Prostate gland (tissue), 2 donors: ENCODE results near the gene RANBP1. TPM values are rescaled to one million over a fixed set of nuclear protein-coding genes. Genes with fewer than 3 reads are reported as not detected.

Source experiments
- DNase-seq: peaks from one replicate; pipeline ENCODE4 v3.0.0-alpha.2; 2019; ENCODE audit warnings: low spot score
- H3K27ac ChIP-seq, 2 donors: fragments of 200-600 bp; sonication (generic); 2 replicates each; pipeline ENCODE4 v1.5.1; 2017 to 2019
- H3K27me3 ChIP-seq: fragments of 200-600 bp; sonication (generic); replicated peaks from 2 replicates; pipeline ENCODE4 v1.5.1; 2019; ENCODE audit not compliant: insufficient read depth
- H3K36me3 ChIP-seq, 2 donors: fragments of 200-600 bp; sonication (generic); 1 replicate in 1 of 2; 2 replicates in 1 of 2; pipeline versions ENCODE4 v1.5.1 to v1.8.1; 2017 to 2019
- H3K4me1 ChIP-seq: fragments of 200-600 bp; sonication (generic); replicated peaks from 2 replicates; pipeline ENCODE4 v1.5.1; 2019
- H3K4me3 ChIP-seq, 2 donors: fragments of 200-600 bp; sonication (generic); 2 replicates each; pipeline ENCODE4 v1.5.1; 2017 to 2019
- H3K9me3 ChIP-seq: fragments of 200-600 bp; sonication (generic); 2 replicates; pipeline ENCODE4 v1.5.1; 2017
- POLR2A ChIP-seq: fragments of 450-650 bp; IDR thresholded peaks from one replicate; pipeline ENCODE4 v1.6.1; 2016; ENCODE audit warnings: antibody characterized with exemption, mild to moderate bottlenecking
- POLR2AphosphoS5 ChIP-seq: sonication (generic); formaldehyde crosslinking; IDR thresholded peaks from one replicate; pipeline ENCODE4 v1.6.1; 2017; ENCODE audit warnings: antibody characterized with exemption
- WGBS: methylation state at CpG from one replicate; pipeline ENCODE4 v1.1.5; 2018; 5-methylcytosine and 5-hydroxymethylcytosine counted together
- intact Hi-C: fragments of 100-400 bp; cut with DNase I; formaldehyde crosslinking; loops from one replicate; pipeline ENCODE4 v1.14.2; 2022
- total RNA-seq, 2 donors: library from RNA; depleted of rRNA; stranded (reverse); fragments of >200 nt; gene quantifications; one replicate each; pipeline ENCODE4 v1.1.0, GENCODE V29; 2016
- TF ChIP-seq, protein P1 (sequence below), 4 experiments: fragments of 200-600 bp in 2 of 4; fragments of 450-650 bp in 2 of 4; sonication (generic) in 2 of 4; IDR thresholded peaks; 1 replicate in 3 of 4; 2 replicates in 1 of 4; pipeline ENCODE4 v1.5.1; 2016 to 2019; ENCODE audit warnings: antibody characterized with exemption in 4 of 4, mild to moderate bottlenecking in 2 of 4, moderate library complexity in 2 of 4

The RANBP1 gene
- total RNA-seq, 2 donors from 2014 or later: 108 to 204 TPM

DNA sequence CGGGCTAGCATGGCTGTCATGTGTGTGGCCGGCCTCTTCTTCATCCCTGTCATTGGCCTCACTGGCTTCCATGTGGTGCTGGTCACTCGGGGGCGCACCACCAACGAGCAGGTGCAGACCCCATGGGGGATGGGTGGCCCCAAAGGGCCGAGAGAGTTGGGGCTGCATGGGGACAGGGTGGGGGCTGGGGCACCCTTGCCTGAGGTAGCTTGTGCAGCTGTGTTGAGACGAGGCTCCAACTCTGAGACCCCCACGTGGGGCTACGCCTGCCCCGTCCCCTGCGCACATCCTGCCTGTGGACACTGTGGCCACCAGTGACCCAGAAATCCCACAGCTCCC, 24.2 kb downstream of the RANBP1 start:
- H3K27ac ChIP-seq: no peak overlapping the region
- intact Hi-C loops: no loop called here
- H3K9me3 ChIP-seq: no peaks in the 10 kb centered on the region
- no peaks in the 10 kb centered on the region for H3K4me1 ChIP-seq
- TF ChIP-seq, protein P1, sequence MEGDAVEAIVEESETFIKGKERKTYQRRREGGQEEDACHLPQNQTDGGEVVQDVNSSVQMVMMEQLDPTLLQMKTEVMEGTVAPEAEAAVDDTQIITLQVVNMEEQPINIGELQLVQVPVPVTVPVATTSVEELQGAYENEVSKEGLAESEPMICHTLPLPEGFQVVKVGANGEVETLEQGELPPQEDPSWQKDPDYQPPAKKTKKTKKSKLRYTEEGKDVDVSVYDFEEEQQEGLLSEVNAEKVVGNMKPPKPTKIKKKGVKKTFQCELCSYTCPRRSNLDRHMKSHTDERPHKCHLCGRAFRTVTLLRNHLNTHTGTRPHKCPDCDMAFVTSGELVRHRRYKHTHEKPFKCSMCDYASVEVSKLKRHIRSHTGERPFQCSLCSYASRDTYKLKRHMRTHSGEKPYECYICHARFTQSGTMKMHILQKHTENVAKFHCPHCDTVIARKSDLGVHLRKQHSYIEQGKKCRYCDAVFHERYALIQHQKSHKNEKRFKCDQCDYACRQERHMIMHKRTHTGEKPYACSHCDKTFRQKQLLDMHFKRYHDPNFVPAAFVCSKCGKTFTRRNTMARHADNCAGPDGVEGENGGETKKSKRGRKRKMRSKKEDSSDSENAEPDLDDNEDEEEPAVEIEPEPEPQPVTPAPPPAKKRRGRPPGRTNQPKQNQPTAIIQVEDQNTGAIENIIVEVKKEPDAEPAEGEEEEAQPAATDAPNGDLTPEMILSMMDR (IDR thresholded peaks at IDR 0.05): no peak
- no peak for TF ChIP-seq POLR2A
- TF ChIP-seq POLR2AphosphoS5: no peak
- no peak overlapping the region for H3K4me3 ChIP-seq
- no peaks in the 10 kb centered on the region for H3K36me3 ChIP-seq
- no peak for DNase-seq
- 90% methylated on average over 11 of the region's 11 CpGs for WGBS
- H3K27me3 ChIP-seq: no peaks in the 10 kb centered on the region

DNA sequence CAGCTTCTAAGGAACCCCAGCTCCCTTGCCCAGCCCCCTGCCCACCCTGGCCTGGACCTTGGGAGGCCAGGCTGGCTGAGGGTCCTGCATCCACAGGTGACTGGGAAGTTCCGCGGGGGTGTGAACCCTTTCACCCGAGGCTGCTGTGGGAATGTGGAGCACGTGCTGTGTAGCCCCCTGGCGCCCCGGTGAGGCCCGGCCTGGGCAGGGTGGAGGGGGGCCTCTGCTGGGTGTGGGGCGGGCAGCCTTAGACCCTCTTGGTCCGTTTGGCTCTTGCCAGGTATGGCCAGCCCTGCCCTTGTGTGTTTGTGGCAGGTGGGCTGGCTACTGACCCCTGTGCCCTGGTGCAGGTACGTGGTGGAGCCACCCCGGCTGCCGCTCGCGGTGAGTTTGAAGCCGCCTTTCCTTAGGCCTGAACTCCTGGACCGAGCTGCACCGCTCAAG, 24.6 kb downstream of the RANBP1 start:
- Histone ChIP-seq H3K9me3 (no peaks in the 10 kb centered on the region), H3K27me3 (no peaks in the 10 kb centered on the region), H3K4me3 (no peak overlapping the region), H3K4me1 (no peaks in the 10 kb centered on the region), H3K36me3 (no peaks in the 10 kb centered on the region), H3K27ac (no peak overlapping the region)
- WGBS: 97% methylated on average over 16 of the region's 17 CpGs
- TF ChIP-seq POLR2A (no peak), POLR2AphosphoS5 (no peak)
- TF ChIP-seq, protein P1 (IDR thresholded peaks at IDR 0.05): no peak
- DNase-seq: no peak
- intact Hi-C loops: no loop called here

DNA sequence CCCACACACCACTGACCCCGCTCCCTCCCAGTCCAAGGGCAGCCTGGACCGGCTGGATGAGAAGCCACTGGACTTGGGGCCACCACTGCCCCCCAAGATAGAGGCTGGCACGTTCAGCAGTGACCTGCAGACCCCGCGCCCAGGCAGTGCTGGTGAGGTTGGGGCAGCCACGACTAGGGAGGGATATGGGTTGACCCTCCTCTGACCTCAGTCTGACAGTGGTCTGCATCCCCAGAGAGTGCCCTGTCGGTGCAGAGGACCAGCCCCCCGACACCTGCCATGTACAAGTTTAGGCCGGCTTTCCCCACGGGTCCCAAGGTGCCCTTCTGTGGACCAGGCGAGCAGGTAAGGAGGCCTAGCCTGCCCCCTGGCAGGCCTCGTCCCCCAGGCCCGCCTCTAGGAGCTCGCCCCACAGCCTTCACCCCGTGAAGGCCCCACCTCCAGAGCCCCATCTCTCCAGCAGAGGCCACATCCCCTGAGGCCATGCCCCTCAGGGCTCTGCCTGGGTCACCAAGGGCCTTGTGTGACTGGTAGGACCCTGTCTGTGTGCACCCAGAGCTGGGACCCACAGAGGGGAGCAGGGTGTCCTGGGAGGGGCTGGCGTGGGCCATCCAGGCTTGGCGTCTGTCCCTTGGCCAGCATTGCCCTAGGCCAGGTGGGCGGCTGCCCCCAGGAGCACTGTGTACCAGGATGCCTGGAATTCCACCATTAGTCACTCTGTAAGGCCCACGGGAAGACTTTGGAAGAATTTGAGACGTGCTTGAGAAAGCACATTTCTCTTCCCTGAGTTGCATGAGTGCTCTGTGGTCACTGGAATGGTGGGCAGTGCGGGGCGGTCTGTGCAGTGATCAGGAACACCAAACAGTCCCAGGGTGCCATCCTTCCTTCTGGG, 25.5 kb downstream of the RANBP1 start:
- H3K27me3 ChIP-seq: no peaks in the 10 kb centered on the region
- TF ChIP-seq, protein P1 (IDR thresholded peaks at IDR 0.05): no peak
- TF ChIP-seq POLR2AphosphoS5 (no peak), POLR2A (no peak)
- intact Hi-C loops: no loop called here
- no peak overlapping the region for H3K27ac ChIP-seq
- no peak overlapping the region for H3K4me3 ChIP-seq
- H3K36me3 ChIP-seq: no peaks in the 10 kb centered on the region
- no peaks in the 10 kb centered on the region for H3K9me3 ChIP-seq
- no peak for DNase-seq
- 81% methylated on average over 20 of the region's 22 CpGs for WGBS
- H3K4me1 ChIP-seq: no peaks in the 10 kb centered on the region

DNA sequence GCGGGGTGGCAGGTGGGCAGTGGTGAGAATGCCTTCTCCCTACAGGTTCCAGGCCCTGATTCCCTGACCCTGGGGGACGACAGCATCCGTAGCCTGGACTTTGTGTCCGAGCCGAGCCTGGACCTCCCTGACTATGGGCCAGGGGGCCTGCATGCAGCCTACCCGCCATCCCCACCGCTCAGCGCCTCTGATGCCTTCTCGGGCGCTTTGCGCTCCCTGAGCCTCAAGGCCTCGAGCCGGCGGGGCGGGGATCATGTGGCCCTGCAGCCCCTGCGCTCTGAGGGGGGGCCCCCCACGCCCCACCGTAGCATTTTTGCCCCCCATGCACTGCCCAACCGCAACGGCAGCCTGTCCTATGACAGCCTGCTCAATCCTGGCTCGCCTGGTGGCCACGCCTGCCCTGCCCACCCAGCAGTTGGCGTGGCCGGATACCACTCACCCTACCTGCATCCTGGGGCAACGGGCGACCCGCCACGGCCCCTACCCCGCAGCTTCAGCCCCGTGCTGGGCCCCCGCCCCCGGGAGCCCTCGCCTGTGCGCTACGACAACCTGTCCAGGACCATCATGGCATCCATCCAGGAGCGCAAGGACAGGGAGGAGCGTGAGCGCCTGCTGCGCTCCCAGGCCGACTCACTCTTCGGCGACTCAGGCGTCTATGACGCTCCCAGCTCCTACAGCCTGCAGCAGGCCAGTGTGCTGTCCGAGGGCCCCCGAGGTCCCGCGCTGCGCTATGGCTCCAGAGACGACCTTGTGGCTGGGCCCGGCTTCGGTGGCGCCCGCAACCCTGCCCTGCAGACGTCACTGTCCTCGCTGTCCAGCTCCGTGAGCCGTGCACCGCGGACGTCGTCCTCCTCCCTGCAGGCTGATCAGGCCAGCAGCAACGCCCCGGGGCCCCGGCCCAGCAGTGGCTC, 27.1 kb downstream of the RANBP1 start:
- no peak overlapping the region for H3K27ac ChIP-seq
- no peak for DNase-seq
- WGBS: 91% methylated on average over 36 of the region's 65 CpGs
- TF ChIP-seq POLR2AphosphoS5: no peak
- TF ChIP-seq, protein P1 (IDR thresholded peaks at IDR 0.05): no peak
- TF ChIP-seq POLR2A: no peak
- H3K4me3 ChIP-seq: no peak overlapping the region
- no peaks in the 10 kb centered on the region for H3K36me3 ChIP-seq
- intact Hi-C loops: no loop called here
- no peaks in the 10 kb centered on the region for H3K27me3 ChIP-seq
- H3K9me3 ChIP-seq: no peaks in the 10 kb centered on the region
- H3K4me1 ChIP-seq: no peaks in the 10 kb centered on the region
